GM23338 (cell line): ENCODE results near the gene NYAP2. TPM values are rescaled to one million over a fixed set of nuclear protein-coding genes. Genes with fewer than 3 reads are reported as not detected.

Experiments
- ATAC-seq: fragments of 200-7000 bp; cut with Tn5 transposase; 3 replicates; pipeline ENCODE4 v1.9.1; 2020
- DNase-seq: peaks from one replicate; pipeline ENCODE4 v3.0.0-alpha.2; 2015; ENCODE audit warnings: low spot score
- H2AFZ ChIP-seq: fragments of 200-600 bp; sonication (generic); 2 replicates; pipeline ENCODE4 v1.8.0; 2016; ENCODE audit warnings: antibody characterized with exemption, mild to moderate bottlenecking, moderate library complexity
- H3F3A ChIP-seq: fragments of 200-600 bp; sonication (generic); replicated peaks from 2 replicates; pipeline ENCODE4 v1.8.0; 2017; ENCODE audit warnings: antibody characterized with exemption, mixed run types, low read depth
- H3K27ac ChIP-seq: fragments of 200-600 bp; sonication (generic); 2 replicates; pipeline ENCODE4 v1.6.1; 2016; ENCODE audit warnings: low read depth
- H3K27me3 ChIP-seq: fragments of 200-600 bp; sonication (generic); 2 replicates; pipeline ENCODE4 v1.8.0; 2016; ENCODE audit warnings: mild to moderate bottlenecking, mixed run types, moderate library complexity; ENCODE audit not compliant: insufficient read depth
- H3K36me3 ChIP-seq: fragments of 200-600 bp; sonication (generic); 2 replicates; pipeline ENCODE4 v1.8.0; 2016; ENCODE audit warnings: mild to moderate bottlenecking; ENCODE audit not compliant: insufficient read depth
- H3K4me1 ChIP-seq: fragments of 200-600 bp; sonication (generic); 2 replicates; pipeline ENCODE4 v1.8.0; 2016; ENCODE audit warnings: mild to moderate bottlenecking, moderate library complexity; ENCODE audit not compliant: insufficient read depth
- H3K4me2 ChIP-seq: fragments of 200-600 bp; sonication (generic); 2 replicates; pipeline ENCODE4 v1.7.1; 2017; ENCODE audit warnings: mixed run types
- H3K4me3 ChIP-seq: fragments of 200-600 bp; sonication (generic); 2 replicates; pipeline ENCODE4 v1.6.1; 2016; ENCODE audit warnings: mixed run types
- H3K79me2 ChIP-seq: fragments of 200-600 bp; sonication (generic); replicated peaks from 2 replicates; pipeline ENCODE4 v1.8.0; 2017; ENCODE audit warnings: mild to moderate bottlenecking; ENCODE audit not compliant: insufficient read depth
- H3K9me2 ChIP-seq: fragments of 200-600 bp; sonication (generic); 2 replicates; pipeline ENCODE4 v1.8.0; 2017; ENCODE audit not compliant: insufficient read depth
- H4K20me1 ChIP-seq: fragments of 200-600 bp; sonication (generic); replicated peaks from 2 replicates; pipeline ENCODE4 v1.8.0; 2017; ENCODE audit warnings: mild to moderate bottlenecking; ENCODE audit not compliant: insufficient read depth
- H3K27ac Mint-ChIP-seq: 2 replicates; pipeline ENCODE4 v1.8.0; 2020; ENCODE audit warnings: inconsistent platforms, mild to moderate bottlenecking, moderate library complexity, mixed read lengths
- H3K27me3 Mint-ChIP-seq: 3 replicates; pipeline ENCODE4 v1.8.0; 2022; ENCODE audit warnings: low read depth, mild to moderate bottlenecking, moderate library complexity, mixed read lengths, inconsistent platforms; ENCODE audit not compliant: insufficient read depth, poor library complexity
- H3K36me3 Mint-ChIP-seq: 3 replicates; pipeline ENCODE4 v1.8.0; 2021; ENCODE audit warnings: low read depth, mild to moderate bottlenecking, inconsistent platforms, moderate library complexity, mixed read lengths
- H3K4me1 Mint-ChIP-seq: 3 replicates; pipeline ENCODE4 v1.8.0; 2020; ENCODE audit warnings: mild to moderate bottlenecking, inconsistent platforms, mixed read lengths
- H3K4me3 Mint-ChIP-seq: 3 replicates; pipeline ENCODE4 v1.8.0; 2021; ENCODE audit warnings: moderate library complexity, mild to moderate bottlenecking, inconsistent platforms, mixed read lengths
- H3K9me3 Mint-ChIP-seq: 3 replicates; pipeline ENCODE4 v1.8.0; 2020; ENCODE audit warnings: moderate library complexity, mild to moderate bottlenecking, inconsistent platforms, mixed read lengths
- CTCF ChIP-seq, 2 experiments: fragments of 200-600 bp in 1 of 2; sonication (generic) in 1 of 2; conservative IDR thresholded peaks; 2 replicates each; pipeline versions ENCODE4 v1.5.1 to v1.6.1; 2016 to 2017; ENCODE audit warnings: antibody characterized with exemption in 2 of 2, low read depth in 2 of 2, mild to moderate bottlenecking in 2 of 2, moderate library complexity in 1 of 2
- EZH2 ChIP-seq: fragments of 200-600 bp; sonication (generic); IDR thresholded peaks from one replicate; pipeline ENCODE4 v1.8.0; 2017; ENCODE audit warnings: antibody characterized with exemption, mild to moderate bottlenecking, low read depth; ENCODE audit not compliant: unreplicated experiment
- JUNB ChIP-seq: IDR thresholded peaks from one replicate; pipeline ENCODE4 v1.6.1; 2016; ENCODE audit warnings: antibody characterized with exemption; ENCODE audit not compliant: unreplicated experiment
- NANOG ChIP-seq: IDR thresholded peaks from 2 replicates; pipeline ENCODE4 v1.6.1; 2016; ENCODE audit warnings: antibody characterized with exemption, borderline replicate concordance
- POLR2AphosphoS5 ChIP-seq: IDR thresholded peaks from 2 replicates; pipeline ENCODE4 v1.6.1; 2016; ENCODE audit warnings: antibody characterized with exemption, low read depth
- REST ChIP-seq: IDR thresholded peaks from one replicate; pipeline ENCODE4 v1.6.1; 2018; ENCODE audit warnings: antibody characterized with exemption; ENCODE audit not compliant: unreplicated experiment
- ZNF114 ChIP-seq: fragments of 250-450 bp; sonication (Bioruptor Pico); IDR thresholded peaks from 2 replicates; pipeline ENCODE4 v1.5.0; 2020; ENCODE audit warnings: mild to moderate bottlenecking, moderate library complexity
- ZNF331 ChIP-seq: fragments of 250-450 bp; sonication (Bioruptor Pico); IDR thresholded peaks from 2 replicates; pipeline ENCODE4 v1.5.0; 2020; ENCODE audit warnings: low read depth, mild to moderate bottlenecking, moderate library complexity
- ZNF462 ChIP-seq: fragments of 250-450 bp; sonication (Bioruptor Pico); IDR thresholded peaks from 2 replicates; pipeline ENCODE4 v1.5.0; 2020; ENCODE audit warnings: mild to moderate bottlenecking, moderate library complexity
- polyA plus RNA-seq: library from polyadenylated mRNA; unstranded; fragments of >200 nt; fragmentation: Nextera tagmentation; extraction: Ambion mirVana; gene quantifications from 2 replicates; pipeline ENCODE4 v1.2.1, GENCODE V29; 2016
- total RNA-seq: library from RNA; depleted of rRNA; stranded (reverse); fragments of >200 nt; shearing (Covaris generic); gene quantifications from 2 replicates; pipeline ENCODE4 v1.2.3, GENCODE V29; 2014

Gene NYAP2
- total and polyA plus RNA-seq, 2 experiments from 2014 or later, result not detected

- Histone ChIP-seq H3K36me3 (no peaks in the 10 kb centered on the region), H3K79me2 (no peaks in the 10 kb centered on the region), H3K4me1 (no peaks in the 10 kb centered on the region), H3F3A (no peaks in the 10 kb centered on the region), H4K20me1 (no peaks in the 10 kb centered on the region), H3K4me2 (no peak overlapping the region), H3K27me3 (no peaks in the 10 kb centered on the region), H2AFZ (no peak overlapping the region), H3K27ac (no peak overlapping the region), H3K9me2 (no peaks in the 10 kb centered on the region), H3K4me3 (no peak overlapping the region)
- Mint-ChIP-seq H3K4me1 (peaks cover 3% of the 10 kb centered on the region; the same call in 2 of the 3 replicates), H3K27ac (no peak overlapping the region), H3K4me3 (no peak overlapping the region), H3K36me3 (no peaks in the 10 kb centered on the region), H3K9me3 (no peaks in the 10 kb centered on the region), H3K27me3 (no peaks in the 10 kb centered on the region)
- TF ChIP-seq ZNF331, result no peak
- TF ChIP-seq JUNB, result no peak
- TF ChIP-seq ZNF462, result no peak
- TF ChIP-seq ZNF114 (CRISPR knock-in tag), result no peak
- no peak for TF ChIP-seq REST
- no peak for TF ChIP-seq CTCF (conservative IDR thresholded peaks at IDR 0.05; ENCODE audit: low read depth in 2 of 2)
- TF ChIP-seq POLR2AphosphoS5, result no peak
- TF ChIP-seq EZH2, result no peak
- TF ChIP-seq NANOG, result no peak
- DNase-seq (no peak), ATAC-seq (no peak)
These were observed 45.9 kb upstream of the NYAP2 start for GRCh38 chr2:225353579-225354085.
